ENCODE measurements around the gene LGALS3BP. TPM values are rescaled to one million over a fixed set of nuclear protein-coding genes. Genes with fewer than 3 reads are reported as not detected.
A peak's percentile ranks its signal among the peaks of the same experiment; 100 is the strongest.

Gene LGALS3BP
- total and polyA plus RNA-seq, 2 donors (not counting 1 experiment from before 2014, with no cell fraction given), result 1.8 to 7.5 TPM

DNA sequence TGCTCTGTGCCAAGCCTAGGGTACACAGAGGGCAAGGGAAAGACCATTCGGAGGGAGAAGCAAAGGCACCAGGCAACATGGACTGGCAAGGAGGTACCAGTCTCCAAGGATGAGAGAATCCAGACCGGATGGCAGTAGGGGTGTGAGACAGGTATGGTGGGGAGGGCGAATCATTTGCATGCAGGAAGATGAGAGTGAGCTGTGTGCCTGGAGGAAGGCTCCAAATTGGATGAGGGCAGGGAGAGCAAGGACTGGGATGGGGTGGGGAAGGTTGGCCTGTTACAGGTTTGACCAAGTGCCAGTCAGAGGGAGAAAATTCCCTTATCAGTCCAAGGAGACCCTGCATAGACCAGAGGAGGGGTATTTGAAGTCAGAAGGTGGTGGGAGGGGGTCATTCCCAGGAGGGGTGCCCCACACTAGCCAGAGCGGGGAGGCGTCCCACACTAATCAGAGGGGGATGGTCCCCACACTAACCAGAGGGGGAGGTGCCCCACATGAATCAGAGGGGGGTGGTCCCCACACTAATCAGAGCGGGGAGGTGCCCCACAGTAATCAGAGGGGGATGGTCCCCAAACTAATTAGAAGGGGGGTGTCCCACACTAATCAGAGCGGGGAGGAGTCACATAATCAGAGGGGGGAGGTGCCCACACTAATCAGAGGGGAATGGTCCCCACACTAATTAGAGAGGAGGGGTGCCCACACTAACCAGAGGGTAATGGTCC lies 29.1 kb upstream of the LGALS3BP start:
- Mint-ChIP-seq H3K4me1 (peaks cover 48% of the 10 kb centered on the region), H3K9me3 (ENCODE audit: insufficient read depth) (no peaks in the 10 kb centered on the region), H3K27ac (peak overlapping the region; percentile 95), H3K4me3 (peak overlapping the region; percentile 91), H3K27me3 (no peaks in the 10 kb centered on the region)
- peak overlapping the region; percentile 59 to 86 for H3K27ac ChIP-seq (ENCODE audit: low read length in 2 of 2)
- ChIA-PET CTCF (interaction anchor here (0.6 kb wide), 1 partner anchor 61 kb away, joined by 3 read pairs; no protein-coding TSS in a partner anchor), POLR2A (interaction anchor here (0.6 to 1.0 kb wide), 3 partner anchors 119 to 333 kb away, joined by 3 to 5 read pairs (median 4); no protein-coding TSS in a partner anchor)
- DNase-seq (no peak), ATAC-seq (ENCODE audit: low read depth) (no peak)
- H3K9me3 ChIP-seq (ENCODE audit: control extremely low read depth in 1 of 3, control insufficient read depth in 2 of 3, insufficient read depth in 1 of 3, low read length in 2 of 3), result peaks cover 0 to under 1% (median 0%) of the 10 kb centered on the region in 3 donors
- peaks cover 0 to 13% of the 10 kb centered on the region in 2 experiments for H3K36me3 ChIP-seq (replicated peaks in 1 of 2; ENCODE audit: control extremely low read depth in 1 of 2, control insufficient read depth in 1 of 2, extremely low read depth in 1 of 2, insufficient read depth in 2 of 2, low read length in 1 of 2)
- peak overlapping the region; percentile 92 for H3K4me2 ChIP-seq (replicated peaks; ENCODE audit: low read depth, low read length, poor library complexity, severe bottlenecking)
- peak overlapping the region; percentile 76 to 93 (median 83) for H3K4me3 ChIP-seq (ENCODE audit: control extremely low read depth in 1 of 5, extremely low read depth in 1 of 5, insufficient read depth in 1 of 5, low read depth in 2 of 5, low read length in 4 of 5)
- intact Hi-C loops (cut with micrococcal nuclease), result loop anchor here (2.0 kb wide), 1 partner anchor 66 kb away; the partner anchor contains the start of gene ENGASE
- peak overlapping the region; percentile 91 for H3K9ac ChIP-seq (ENCODE audit: low read length)
- H3K27me3 ChIP-seq (replicated peaks in 1 of 4; ENCODE audit: control extremely low read depth in 1 of 4, control insufficient read depth in 3 of 4, insufficient read depth in 4 of 4, low read length in 3 of 4), result no peaks in the 10 kb centered on the region
- peak overlapping the region; percentile 99 for H2AFZ ChIP-seq (ENCODE audit: insufficient read depth, low read depth, low read length, poor library complexity, severe bottlenecking)
- peaks cover 26 to 38% of the 10 kb centered on the region in 2 donors for H3K4me1 ChIP-seq (ENCODE audit: control insufficient read depth in 2 of 2, insufficient read depth in 2 of 2, low read length in 2 of 2)
- WGBS (ENCODE audit: insufficient coverage), result 85% methylated on average over 3 of the region's 7 CpGs
- TF ChIP-seq, protein P1, sequence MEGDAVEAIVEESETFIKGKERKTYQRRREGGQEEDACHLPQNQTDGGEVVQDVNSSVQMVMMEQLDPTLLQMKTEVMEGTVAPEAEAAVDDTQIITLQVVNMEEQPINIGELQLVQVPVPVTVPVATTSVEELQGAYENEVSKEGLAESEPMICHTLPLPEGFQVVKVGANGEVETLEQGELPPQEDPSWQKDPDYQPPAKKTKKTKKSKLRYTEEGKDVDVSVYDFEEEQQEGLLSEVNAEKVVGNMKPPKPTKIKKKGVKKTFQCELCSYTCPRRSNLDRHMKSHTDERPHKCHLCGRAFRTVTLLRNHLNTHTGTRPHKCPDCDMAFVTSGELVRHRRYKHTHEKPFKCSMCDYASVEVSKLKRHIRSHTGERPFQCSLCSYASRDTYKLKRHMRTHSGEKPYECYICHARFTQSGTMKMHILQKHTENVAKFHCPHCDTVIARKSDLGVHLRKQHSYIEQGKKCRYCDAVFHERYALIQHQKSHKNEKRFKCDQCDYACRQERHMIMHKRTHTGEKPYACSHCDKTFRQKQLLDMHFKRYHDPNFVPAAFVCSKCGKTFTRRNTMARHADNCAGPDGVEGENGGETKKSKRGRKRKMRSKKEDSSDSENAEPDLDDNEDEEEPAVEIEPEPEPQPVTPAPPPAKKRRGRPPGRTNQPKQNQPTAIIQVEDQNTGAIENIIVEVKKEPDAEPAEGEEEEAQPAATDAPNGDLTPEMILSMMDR (IDR thresholded peaks at IDR 0.05), result no peak
- no peak for TF ChIP-seq EZH2 (IDR thresholded peaks at IDR 0.05; ENCODE audit: borderline replicate concordance, insufficient read depth, low read depth, low read length, poor library complexity, severe bottlenecking)
- H4K20me1 ChIP-seq (ENCODE audit: control insufficient read depth, insufficient read depth, low read length, poor library complexity, severe bottlenecking), result peaks cover 45% of the 10 kb centered on the region
- H3K79me2 ChIP-seq (ENCODE audit: control insufficient read depth, insufficient read depth, low read length), result peaks cover 62% of the 10 kb centered on the region
